Panc1 (cell line): ENCODE data around the gene PBX1. TPM values are rescaled to one million over a fixed set of nuclear protein-coding genes. Genes with fewer than 3 reads are reported as not detected.

ENCODE experiments used
- ATAC-seq: fragments of 200-7000 bp; cut with Tn5 transposase; 2 replicates; pipeline ENCODE4 v1.9.1; 2020; ENCODE audit warnings: mild to moderate bottlenecking, moderate library complexity
- BruUV-seq: library from RNA; stranded (reverse); fragments of 400-500 nt; replicated peaks from 2 replicates; lab custom pipeline; 2021; lab: Mats Ljungman, UMichigan
- CTCF ChIA-PET: fragments of 300-600 bp; sonication (Branson Sonifier 250); formaldehyde crosslinking; loops from one replicate; lab custom pipeline; 2022; ENCODE audit warnings: antibody characterized with exemption; lab: Charles Lee
- POLR2A ChIA-PET: fragments of 300-600 bp; sonication (Branson Sonifier 250); formaldehyde crosslinking; loops from one replicate; lab custom pipeline; 2022; ENCODE audit warnings: antibody characterized with exemption; lab: Charles Lee
- DNase-seq: peaks from one replicate; pipeline ENCODE4 v3.0.0-alpha.2; 2010; ENCODE audit warnings: low read depth, low spot score
- H3K27ac ChIP-seq: 2 replicates; pipeline ENCODE4 v1.5.1; 2011; ENCODE audit warnings: mild to moderate bottlenecking, low read length, inconsistent platforms
- H3K27me3 ChIP-seq: fragments of 200-500 bp; sonication (Bioruptor generic); 2 replicates; pipeline ENCODE4 v1.6.0; 2014; ENCODE audit warnings: low read length, inconsistent platforms; ENCODE audit not compliant: control insufficient read depth, insufficient read depth
- H3K36me3 ChIP-seq: fragments of 200-500 bp; sonication (Bioruptor generic); 2 replicates; pipeline ENCODE4 v1.5.1; 2014; ENCODE audit warnings: inconsistent platforms, mild to moderate bottlenecking, low read length, moderate library complexity; ENCODE audit not compliant: control insufficient read depth, insufficient read depth
- H3K4me1 ChIP-seq: 2 replicates; pipeline ENCODE4 v1.5.1; 2011; ENCODE audit warnings: inconsistent platforms, mild to moderate bottlenecking, low read length, moderate library complexity; ENCODE audit not compliant: control insufficient read depth, insufficient read depth
- H3K4me3 ChIP-seq, 2 experiments: 2 replicates each; pipeline ENCODE4 v1.5.1; 2011 to 2012; ENCODE audit warnings: low read depth in 2 of 2, low read length in 2 of 2, mild to moderate bottlenecking in 2 of 2, inconsistent platforms in 1 of 2, moderate library complexity in 1 of 2
- H3K9me3 ChIP-seq: fragments of 200-500 bp; sonication (Bioruptor generic); 2 replicates; pipeline ENCODE4 v1.5.1; 2014; ENCODE audit warnings: low read depth, mild to moderate bottlenecking, inconsistent platforms, low read length, moderate library complexity; ENCODE audit not compliant: control insufficient read depth, insufficient read depth
- POLR2AphosphoS5 ChIP-seq: IDR thresholded peaks from 2 replicates; pipeline ENCODE4 v1.6.1; 2012; ENCODE audit warnings: mild to moderate bottlenecking, low read depth, low read length, moderate library complexity
- SIN3A ChIP-seq: IDR thresholded peaks from 2 replicates; pipeline ENCODE4 v1.6.1; 2012; ENCODE audit warnings: low read depth, mild to moderate bottlenecking, low read length, moderate library complexity, borderline replicate concordance; ENCODE audit not compliant: insufficient read depth
- TCF7L2 ChIP-seq: IDR thresholded peaks from 2 replicates; pipeline ENCODE4 v1.6.1; 2011; ENCODE audit warnings: mild to moderate bottlenecking, low read depth, low read length, inconsistent platforms
- in situ Hi-C: cut with HindIII; loops from 2 replicates; pipeline ENCODE4 v1.10.0; 2016; ENCODE audit warnings: low sequenced_read_pairs, low pct_unique_long_range_greater_than_20kb
- intact Hi-C: fragments of 100-400 bp; cut with micrococcal nuclease; formaldehyde crosslinking; loops from one replicate; pipeline ENCODE4 v1.10.0; 2022; ENCODE audit not compliant: unreplicated experiment
- total RNA-seq: library from RNA; stranded (reverse); gene quantifications from one replicate; pipeline ENCODE4 v1.2.1, GENCODE V29; 2021; ENCODE audit not compliant: unreplicated experiment
- TF ChIP-seq, protein P1 (sequence below): fragments of 450-650 bp; IDR thresholded peaks from 2 replicates; pipeline ENCODE4 v1.5.1; 2017; ENCODE audit warnings: mild to moderate bottlenecking
- TF ChIP-seq, protein P2 (sequence below), 2 experiments: IDR thresholded peaks; 2 replicates each; pipeline ENCODE4 v1.6.1; 2011 to 2012; ENCODE audit warnings: low read depth in 2 of 2, control low read depth in 1 of 2, low read length in 1 of 2, mild to moderate bottlenecking in 1 of 2, moderate library complexity in 1 of 2; ENCODE audit not compliant: insufficient read depth in 1 of 2

PBX1 gene
- total RNA-seq, 1 experiment from 2014 or later, result 2.0 TPM

DNA sequence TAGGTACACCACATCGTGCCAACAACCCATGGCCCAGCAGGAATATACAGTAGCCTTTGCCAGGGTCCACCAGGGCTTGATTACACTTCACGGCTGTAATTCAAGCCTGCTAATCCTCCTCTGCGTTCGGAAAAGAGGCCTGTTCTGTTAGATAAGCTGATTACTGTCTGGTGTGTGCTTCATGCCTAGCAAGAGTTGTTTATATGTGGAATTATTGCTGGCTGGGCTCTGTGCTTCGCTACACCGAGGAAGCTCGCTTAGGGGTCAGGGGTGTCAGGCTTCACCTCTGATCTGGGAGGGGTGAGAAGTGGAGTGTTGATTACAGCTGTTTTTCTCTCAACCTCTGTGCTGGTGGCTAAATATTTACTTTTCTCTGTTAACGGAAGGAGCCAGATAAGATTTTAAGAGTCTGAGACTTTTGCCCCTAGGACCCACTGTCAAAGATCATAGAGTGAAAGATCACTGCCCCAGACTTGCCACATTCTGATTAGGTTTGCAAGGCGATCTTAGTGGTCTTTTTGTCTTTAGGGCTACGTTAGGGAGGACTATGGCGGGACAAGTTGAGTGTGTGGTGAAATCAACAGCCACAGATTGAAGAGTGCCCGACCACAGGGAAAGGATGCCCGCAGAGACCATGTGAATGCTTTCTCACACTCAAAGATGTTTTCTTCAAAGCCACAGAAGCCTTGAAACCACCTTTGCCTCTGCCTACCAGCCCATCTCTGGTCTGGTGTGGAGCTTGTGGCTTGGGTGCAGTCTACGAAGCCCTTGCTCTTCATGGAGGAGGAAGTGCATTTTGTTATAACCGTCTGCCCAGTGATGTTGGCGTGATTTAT lies 216.1 kb downstream of the PBX1 start:
- no peak for DNase-seq
- no TSS peak for BruUV-seq
- in situ Hi-C loops (loop anchor here (25.0 kb wide), 1 partner anchor 1363 kb away; no protein-coding TSS in a partner anchor), intact Hi-C loops (no loop called here)
- no peaks in the 10 kb centered on the region for H3K9me3 ChIP-seq
- no peaks in the 10 kb centered on the region for H3K27me3 ChIP-seq
- ATAC-seq, result no peak
- TF ChIP-seq, protein P1, sequence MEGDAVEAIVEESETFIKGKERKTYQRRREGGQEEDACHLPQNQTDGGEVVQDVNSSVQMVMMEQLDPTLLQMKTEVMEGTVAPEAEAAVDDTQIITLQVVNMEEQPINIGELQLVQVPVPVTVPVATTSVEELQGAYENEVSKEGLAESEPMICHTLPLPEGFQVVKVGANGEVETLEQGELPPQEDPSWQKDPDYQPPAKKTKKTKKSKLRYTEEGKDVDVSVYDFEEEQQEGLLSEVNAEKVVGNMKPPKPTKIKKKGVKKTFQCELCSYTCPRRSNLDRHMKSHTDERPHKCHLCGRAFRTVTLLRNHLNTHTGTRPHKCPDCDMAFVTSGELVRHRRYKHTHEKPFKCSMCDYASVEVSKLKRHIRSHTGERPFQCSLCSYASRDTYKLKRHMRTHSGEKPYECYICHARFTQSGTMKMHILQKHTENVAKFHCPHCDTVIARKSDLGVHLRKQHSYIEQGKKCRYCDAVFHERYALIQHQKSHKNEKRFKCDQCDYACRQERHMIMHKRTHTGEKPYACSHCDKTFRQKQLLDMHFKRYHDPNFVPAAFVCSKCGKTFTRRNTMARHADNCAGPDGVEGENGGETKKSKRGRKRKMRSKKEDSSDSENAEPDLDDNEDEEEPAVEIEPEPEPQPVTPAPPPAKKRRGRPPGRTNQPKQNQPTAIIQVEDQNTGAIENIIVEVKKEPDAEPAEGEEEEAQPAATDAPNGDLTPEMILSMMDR, result no peak
- TF ChIP-seq TCF7L2 (no peak), SIN3A (no peak)
- H3K27ac ChIP-seq, result no peak overlapping the region
- H3K4me1 ChIP-seq, result no peaks in the 10 kb centered on the region
- no peaks in the 10 kb centered on the region for H3K36me3 ChIP-seq
- no peak overlapping the region for H3K4me3 ChIP-seq
- POLR2A ChIA-PET, result no interaction called here
- CTCF ChIA-PET, result no interaction called here

DNA sequence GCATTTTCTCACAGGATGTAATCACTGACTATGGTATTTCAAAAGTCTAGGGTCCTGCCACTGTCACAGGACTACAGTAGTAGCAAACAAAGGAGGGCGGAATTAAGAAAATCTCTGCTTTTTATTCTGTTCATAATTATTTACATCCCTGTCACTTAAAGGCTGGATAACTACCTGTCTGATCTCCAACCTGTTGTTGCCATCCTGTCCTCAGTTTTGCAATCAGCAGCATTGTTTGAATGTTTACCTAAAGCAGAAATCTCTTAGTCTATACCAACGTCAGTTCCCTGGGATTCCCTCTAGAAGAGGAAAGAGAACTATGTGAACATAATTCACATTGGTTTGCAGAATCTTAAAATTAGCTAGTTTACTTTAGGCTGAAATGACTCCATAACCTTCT lies 218.5 kb downstream of the PBX1 start:
- no peaks in the 10 kb centered on the region for H3K36me3 ChIP-seq
- ChIA-PET CTCF (no interaction called here), POLR2A (no interaction called here)
- TF ChIP-seq, protein P1, result no peak
- no peak for TF ChIP-seq POLR2AphosphoS5
- TF ChIP-seq, protein P2, sequence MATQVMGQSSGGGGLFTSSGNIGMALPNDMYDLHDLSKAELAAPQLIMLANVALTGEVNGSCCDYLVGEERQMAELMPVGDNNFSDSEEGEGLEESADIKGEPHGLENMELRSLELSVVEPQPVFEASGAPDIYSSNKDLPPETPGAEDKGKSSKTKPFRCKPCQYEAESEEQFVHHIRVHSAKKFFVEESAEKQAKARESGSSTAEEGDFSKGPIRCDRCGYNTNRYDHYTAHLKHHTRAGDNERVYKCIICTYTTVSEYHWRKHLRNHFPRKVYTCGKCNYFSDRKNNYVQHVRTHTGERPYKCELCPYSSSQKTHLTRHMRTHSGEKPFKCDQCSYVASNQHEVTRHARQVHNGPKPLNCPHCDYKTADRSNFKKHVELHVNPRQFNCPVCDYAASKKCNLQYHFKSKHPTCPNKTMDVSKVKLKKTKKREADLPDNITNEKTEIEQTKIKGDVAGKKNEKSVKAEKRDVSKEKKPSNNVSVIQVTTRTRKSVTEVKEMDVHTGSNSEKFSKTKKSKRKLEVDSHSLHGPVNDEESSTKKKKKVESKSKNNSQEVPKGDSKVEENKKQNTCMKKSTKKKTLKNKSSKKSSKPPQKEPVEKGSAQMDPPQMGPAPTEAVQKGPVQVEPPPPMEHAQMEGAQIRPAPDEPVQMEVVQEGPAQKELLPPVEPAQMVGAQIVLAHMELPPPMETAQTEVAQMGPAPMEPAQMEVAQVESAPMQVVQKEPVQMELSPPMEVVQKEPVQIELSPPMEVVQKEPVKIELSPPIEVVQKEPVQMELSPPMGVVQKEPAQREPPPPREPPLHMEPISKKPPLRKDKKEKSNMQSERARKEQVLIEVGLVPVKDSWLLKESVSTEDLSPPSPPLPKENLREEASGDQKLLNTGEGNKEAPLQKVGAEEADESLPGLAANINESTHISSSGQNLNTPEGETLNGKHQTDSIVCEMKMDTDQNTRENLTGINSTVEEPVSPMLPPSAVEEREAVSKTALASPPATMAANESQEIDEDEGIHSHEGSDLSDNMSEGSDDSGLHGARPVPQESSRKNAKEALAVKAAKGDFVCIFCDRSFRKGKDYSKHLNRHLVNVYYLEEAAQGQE (IDR thresholded peaks at IDR 0.05; ENCODE audit: insufficient read depth in 1 of 2, low read depth in 2 of 2, low read length in 1 of 2), result no peak
- no peak for TF ChIP-seq TCF7L2
- TF ChIP-seq SIN3A, result no peak
- no peaks in the 10 kb centered on the region for H3K4me1 ChIP-seq
- intact Hi-C loops (no loop called here), in situ Hi-C loops (loop anchor here (25.0 kb wide), 1 partner anchor 1365 kb away; no protein-coding TSS in a partner anchor)
- H3K4me3 ChIP-seq, result no peak overlapping the region
- ATAC-seq, result no peak
- no peak overlapping the region for H3K27ac ChIP-seq
- no peaks in the 10 kb centered on the region for H3K27me3 ChIP-seq
- BruUV-seq, result no TSS peak
- DNase-seq, result no peak
- no peaks in the 10 kb centered on the region for H3K9me3 ChIP-seq
